Measurements from ENCODE around the gene ASCC3.

DNA sequence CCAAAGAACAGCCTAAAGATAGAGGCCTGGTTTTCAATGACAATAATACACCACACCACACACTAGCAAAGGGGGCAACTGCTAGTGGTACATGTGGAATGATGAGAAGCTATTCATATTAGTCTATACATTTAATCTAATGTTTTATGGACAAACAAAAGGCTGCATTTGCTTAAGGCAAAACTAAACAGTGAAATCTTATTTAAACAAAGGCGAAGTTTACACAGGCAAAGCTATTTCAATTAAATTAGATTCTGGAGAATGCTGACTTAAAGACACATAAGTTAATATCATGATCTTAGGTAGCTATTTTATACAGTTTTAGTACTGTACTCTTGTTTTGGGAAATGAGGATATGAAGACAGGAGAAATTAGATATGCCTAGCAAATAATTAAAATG lies 362.5 kb downstream of the ASCC3 start:
- TF ChIP-seq SUZ12 (IDR thresholded peaks at IDR 0.05; ENCODE audit: extremely low read depth, insufficient read depth, insufficient read length) (no peak), YY1 (IDR thresholded peaks at IDR 0.05; ENCODE audit: insufficient read depth, insufficient read length) (no peak), ZNF274 (IDR thresholded peaks at IDR 0.05; ENCODE audit: low read depth, low read length) (no peak)
